ENCODE results near the gene KDM4C. TPM values are rescaled to one million over a fixed set of nuclear protein-coding genes. Genes with fewer than 3 reads are reported as not detected.
A peak's percentile ranks its signal among the peaks of the same experiment; 100 is the strongest.

The KDM4C gene
- total and polyA plus RNA-seq, 2 donors (not counting 1 experiment from before 2014, with no cell fraction given): 13.0 to 39.0 TPM

- Histone ChIP-seq H4K20me1 (ENCODE audit: control insufficient read depth, extremely low read depth, insufficient read depth, low read length) (no peaks in the 10 kb centered on the region), H3K36me3 (ENCODE audit: control insufficient read depth, insufficient read depth, low read length) (no peaks in the 10 kb centered on the region), H3K27me3 (ENCODE audit: control insufficient read depth, insufficient read depth, low read length) (no peaks in the 10 kb centered on the region), H3K79me2 (ENCODE audit: control insufficient read depth, insufficient read depth, low read length) (no peaks in the 10 kb centered on the region), H3K9ac (ENCODE audit: insufficient read depth, low read length) (no peak overlapping the region), H3K9me3 (ENCODE audit: control insufficient read depth, insufficient read depth, low read depth, low read length) (no peaks in the 10 kb centered on the region), H3K4me3 (replicated peaks in 1 of 4; ENCODE audit: control extremely low read depth in 1 of 4, insufficient read depth in 1 of 4, low read depth in 3 of 4, low read length in 4 of 4) (no peak overlapping the region), H3K27ac (ENCODE audit: insufficient read depth, low read length) (no peak overlapping the region), H2AFZ (ENCODE audit: low read length) (no peak overlapping the region), H3K4me2 (ENCODE audit: extremely low read depth, insufficient read depth, low read length) (no peak overlapping the region), H3K4me1 (ENCODE audit: control insufficient read depth, extremely low read depth, insufficient read depth, low read length) (no peaks in the 10 kb centered on the region)
- DNase-seq (ENCODE audit: low read depth in 2 of 2): no peak
- TF ChIP-seq EZH2 (IDR thresholded peaks at IDR 0.05; ENCODE audit: low read length, missing control alignments) (no peak), CTCF (conservative IDR thresholded peaks at IDR 0.05 in 1 of 2, IDR thresholded peaks at IDR 0.05 in 1 of 2; ENCODE audit: low read depth in 1 of 2, low read length in 2 of 2) (no peak)
Observed at GRCh38 chr9:7089406-7090193, 331.8 kb downstream of the KDM4C start.

GRCh38 chr9:7093040-7093439 is 335.3 kb downstream of the KDM4C start:
- H3K27me3 ChIP-seq (ENCODE audit: control insufficient read depth, insufficient read depth, low read length): no peaks in the 10 kb centered on the region
- H3K27ac ChIP-seq (ENCODE audit: insufficient read depth, low read length): no peak overlapping the region
- no peak overlapping the region for H2AFZ ChIP-seq (ENCODE audit: low read length)
- no peak for TF ChIP-seq EZH2 (IDR thresholded peaks at IDR 0.05; ENCODE audit: low read length, missing control alignments)
- TF ChIP-seq CTCF (conservative IDR thresholded peaks at IDR 0.05 in 1 of 2, IDR thresholded peaks at IDR 0.05 in 1 of 2; ENCODE audit: low read depth in 1 of 2, low read length in 2 of 2): no peak
- H3K9ac ChIP-seq (ENCODE audit: insufficient read depth, low read length): no peak overlapping the region
- H3K4me2 ChIP-seq (ENCODE audit: extremely low read depth, insufficient read depth, low read length): no peak overlapping the region
- H3K4me3 ChIP-seq (replicated peaks in 1 of 4; ENCODE audit: control extremely low read depth in 1 of 4, insufficient read depth in 1 of 4, low read depth in 3 of 4, low read length in 4 of 4): no peak overlapping the region
- H3K79me2 ChIP-seq (ENCODE audit: control insufficient read depth, insufficient read depth, low read length): no peaks in the 10 kb centered on the region
- no peaks in the 10 kb centered on the region for H3K4me1 ChIP-seq (ENCODE audit: control insufficient read depth, extremely low read depth, insufficient read depth, low read length)
- H4K20me1 ChIP-seq (ENCODE audit: control insufficient read depth, extremely low read depth, insufficient read depth, low read length): no peaks in the 10 kb centered on the region
- no peak for DNase-seq (ENCODE audit: low read depth in 2 of 2)
- H3K9me3 ChIP-seq (ENCODE audit: control insufficient read depth, insufficient read depth, low read depth, low read length): no peaks in the 10 kb centered on the region
- no peaks in the 10 kb centered on the region for H3K36me3 ChIP-seq (ENCODE audit: control insufficient read depth, insufficient read depth, low read length)

GRCh38 chr9:7094052-7094451 is 336.3 kb downstream of the KDM4C start:
- Histone ChIP-seq H3K9me3 (ENCODE audit: control insufficient read depth, insufficient read depth, low read depth, low read length) (no peaks in the 10 kb centered on the region), H3K79me2 (ENCODE audit: control insufficient read depth, insufficient read depth, low read length) (no peaks in the 10 kb centered on the region), H3K27ac (ENCODE audit: insufficient read depth, low read length) (no peak overlapping the region), H3K4me2 (ENCODE audit: extremely low read depth, insufficient read depth, low read length) (no peak overlapping the region), H3K36me3 (ENCODE audit: control insufficient read depth, insufficient read depth, low read length) (no peaks in the 10 kb centered on the region), H3K4me3 (replicated peaks in 1 of 4; ENCODE audit: control extremely low read depth in 1 of 4, insufficient read depth in 1 of 4, low read depth in 3 of 4, low read length in 4 of 4) (no peak overlapping the region), H3K27me3 (ENCODE audit: control insufficient read depth, insufficient read depth, low read length) (no peaks in the 10 kb centered on the region), H3K9ac (ENCODE audit: insufficient read depth, low read length) (no peak overlapping the region), H2AFZ (ENCODE audit: low read length) (no peak overlapping the region), H3K4me1 (ENCODE audit: control insufficient read depth, extremely low read depth, insufficient read depth, low read length) (no peaks in the 10 kb centered on the region), H4K20me1 (ENCODE audit: control insufficient read depth, extremely low read depth, insufficient read depth, low read length) (no peaks in the 10 kb centered on the region)
- DNase-seq (ENCODE audit: low read depth in 2 of 2): no peak
- peak in 1 of 2 donors; percentile 35 for TF ChIP-seq CTCF (conservative IDR thresholded peaks at IDR 0.05 in 1 of 2, IDR thresholded peaks at IDR 0.05 in 1 of 2; ENCODE audit: low read depth in 1 of 2, low read length in 2 of 2)
- no peak for TF ChIP-seq EZH2 (IDR thresholded peaks at IDR 0.05; ENCODE audit: low read length, missing control alignments)
